Muscle layer of duodenum (tissue), 2 donors: ENCODE data around the gene RMDN2.

ENCODE experiments used
- H3K27ac ChIP-seq: one replicate; pipeline ENCODE4 v1.7.0; 2013; ENCODE audit warnings: mild to moderate bottlenecking, low read length
- H3K27me3 ChIP-seq: one replicate; pipeline ENCODE4 v1.7.0; 2013; ENCODE audit warnings: low read depth, mild to moderate bottlenecking, control low read depth, low read length
- H3K36me3 ChIP-seq, 2 donors: one replicate each; pipeline ENCODE4 v1.7.0; 2013; ENCODE audit warnings: low read length in 2 of 2, control low read depth in 1 of 2, mild to moderate bottlenecking in 1 of 2; ENCODE audit not compliant: insufficient read depth in 2 of 2, control insufficient read depth in 1 of 2
- H3K4me1 ChIP-seq, 2 donors: one replicate each; pipeline ENCODE4 v1.7.0; 2013; ENCODE audit warnings: low read length in 2 of 2, mild to moderate bottlenecking in 2 of 2, control low read depth in 1 of 2, moderate library complexity in 1 of 2; ENCODE audit not compliant: insufficient read depth in 2 of 2, control insufficient read depth in 1 of 2
- H3K4me3 ChIP-seq, 2 donors: one replicate each; pipeline ENCODE4 v1.7.0; 2013; ENCODE audit warnings: low read length in 2 of 2, low read depth in 1 of 2, mild to moderate bottlenecking in 1 of 2
- H3K9me3 ChIP-seq, 2 donors: one replicate each; pipeline ENCODE4 v1.7.0; 2013; ENCODE audit warnings: low read length in 2 of 2, control low read depth in 1 of 2, mild to moderate bottlenecking in 1 of 2; ENCODE audit not compliant: control insufficient read depth in 1 of 2
- donor health status: healthy.

RMDN2 gene

DNA sequence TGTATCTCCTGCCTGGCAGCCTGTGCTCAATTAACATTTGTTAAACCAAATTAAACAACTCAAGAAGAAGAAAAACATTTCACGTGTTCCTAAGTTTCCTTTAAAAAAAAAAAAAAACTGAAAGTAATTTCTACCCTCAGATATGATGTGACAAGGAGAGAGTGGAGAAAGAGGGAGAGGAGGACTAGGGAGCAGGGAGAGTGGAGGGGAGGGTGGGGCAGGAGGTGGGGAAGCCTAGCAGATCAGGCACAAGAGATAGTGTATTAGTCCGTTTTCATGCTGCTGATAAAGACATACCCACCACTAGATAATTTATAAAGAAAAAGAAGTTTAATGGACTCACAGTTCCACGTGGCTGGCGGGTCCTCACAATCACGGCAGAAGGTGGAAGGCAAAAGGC, 104.4 kb downstream of the RMDN2 start:
- Histone ChIP-seq H3K4me3 (no peak overlapping the region), H3K36me3 (no peaks in the 10 kb centered on the region), H3K4me1 (no peaks in the 10 kb centered on the region), H3K27me3 (no peaks in the 10 kb centered on the region), H3K27ac (no peak overlapping the region), H3K9me3 (no peaks in the 10 kb centered on the region)

DNA sequence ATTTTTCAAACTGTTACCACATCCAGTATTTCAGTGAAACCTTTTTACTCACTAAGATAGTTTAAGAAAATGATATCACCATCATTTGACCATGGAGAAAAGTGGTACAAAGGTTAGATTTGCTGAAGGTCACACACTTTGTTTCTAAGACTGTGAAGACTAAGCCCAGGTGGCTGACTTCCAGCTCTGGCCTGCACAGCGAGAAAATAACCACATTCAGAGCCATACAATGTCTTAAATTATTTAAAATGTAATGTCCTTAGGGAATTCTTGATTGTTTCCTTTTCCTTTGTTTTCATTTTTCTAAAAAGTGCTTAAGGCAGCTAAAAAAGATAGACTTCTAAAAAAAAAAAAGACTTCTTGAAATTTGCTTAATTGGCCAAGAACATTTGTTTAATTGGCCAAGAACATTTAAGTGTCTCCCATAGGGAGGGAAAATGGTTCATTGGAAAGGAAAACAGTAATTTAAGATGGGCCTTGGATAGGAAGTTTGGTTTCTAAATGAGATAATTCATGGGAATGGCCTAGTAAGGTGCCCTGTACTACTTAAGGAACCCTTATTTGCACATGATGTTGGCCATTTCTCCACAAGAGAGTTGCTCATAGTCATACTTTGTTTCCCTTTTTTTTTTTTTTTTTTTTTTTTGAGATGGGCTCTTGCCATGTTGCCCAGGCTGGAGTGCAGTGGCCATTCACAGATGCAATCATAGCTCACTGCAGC, 105.7 kb downstream of the RMDN2 start:
- no peaks in the 10 kb centered on the region for H3K27me3 ChIP-seq
- H3K4me3 ChIP-seq, result no peak overlapping the region
- no peak overlapping the region for H3K27ac ChIP-seq
- no peaks in the 10 kb centered on the region for H3K36me3 ChIP-seq
- no peaks in the 10 kb centered on the region for H3K9me3 ChIP-seq
- H3K4me1 ChIP-seq, result no peaks in the 10 kb centered on the region

DNA sequence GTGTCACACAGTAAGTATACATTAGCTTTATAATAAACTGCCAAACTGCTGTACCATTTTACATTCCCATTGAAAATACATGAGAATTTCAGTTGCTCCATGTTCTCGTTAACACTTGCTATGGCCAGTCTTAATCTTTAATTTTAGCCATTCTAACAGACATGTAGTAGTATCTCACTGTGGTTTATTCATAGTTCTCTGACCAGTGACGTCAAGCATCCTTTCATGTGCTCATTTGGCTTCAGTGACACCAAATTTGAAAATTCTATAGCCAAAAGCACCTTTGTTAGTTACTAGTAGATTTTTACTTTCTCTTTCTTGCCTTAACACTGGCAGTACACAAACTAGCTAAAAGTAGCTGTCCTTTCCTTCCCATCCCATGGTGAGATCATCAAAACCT, 107.9 kb downstream of the RMDN2 start:
- Histone ChIP-seq H3K27ac (no peak overlapping the region), H3K4me1 (no peaks in the 10 kb centered on the region), H3K4me3 (no peak overlapping the region), H3K27me3 (no peaks in the 10 kb centered on the region), H3K36me3 (no peaks in the 10 kb centered on the region), H3K9me3 (no peaks in the 10 kb centered on the region)

GRCh38 chr2:38033646-38034045, 108.6 kb downstream of the RMDN2 start:
- Histone ChIP-seq H3K27me3 (no peaks in the 10 kb centered on the region), H3K4me1 (peaks cover 0 to 2% of the 10 kb centered on the region in 2 donors), H3K27ac (no peak overlapping the region), H3K4me3 (no peak overlapping the region), H3K9me3 (no peaks in the 10 kb centered on the region), H3K36me3 (no peaks in the 10 kb centered on the region)

GRCh38 chr2:38035968-38036367, 110.9 kb downstream of the RMDN2 start:
- no peak overlapping the region for H3K27ac ChIP-seq

GRCh38 chr2:38037325-38037724, 112.2 kb downstream of the RMDN2 start:
- H3K36me3 ChIP-seq, result no peaks in the 10 kb centered on the region
- no peaks in the 10 kb centered on the region for H3K27me3 ChIP-seq
- peaks cover 0 to 3% of the 10 kb centered on the region in 2 donors for H3K9me3 ChIP-seq
- peak overlapping the region; percentile 24 for H3K27ac ChIP-seq
- H3K4me1 ChIP-seq, result peaks cover 0 to 4% of the 10 kb centered on the region in 2 donors
- peak overlapping the region in 1 of 2 donors; percentile 59 for H3K4me3 ChIP-seq

More at GRCh38 chr2:38035968-38036367, 110.9 kb downstream of the RMDN2 start:
- no peak overlapping the region for H3K4me3 ChIP-seq
- H3K9me3 ChIP-seq, result peaks cover 0 to 3% of the 10 kb centered on the region in 2 donors
- peaks cover 0 to 4% of the 10 kb centered on the region in 2 donors for H3K4me1 ChIP-seq
- no peaks in the 10 kb centered on the region for H3K27me3 ChIP-seq
- H3K36me3 ChIP-seq, result no peaks in the 10 kb centered on the region

DNA sequence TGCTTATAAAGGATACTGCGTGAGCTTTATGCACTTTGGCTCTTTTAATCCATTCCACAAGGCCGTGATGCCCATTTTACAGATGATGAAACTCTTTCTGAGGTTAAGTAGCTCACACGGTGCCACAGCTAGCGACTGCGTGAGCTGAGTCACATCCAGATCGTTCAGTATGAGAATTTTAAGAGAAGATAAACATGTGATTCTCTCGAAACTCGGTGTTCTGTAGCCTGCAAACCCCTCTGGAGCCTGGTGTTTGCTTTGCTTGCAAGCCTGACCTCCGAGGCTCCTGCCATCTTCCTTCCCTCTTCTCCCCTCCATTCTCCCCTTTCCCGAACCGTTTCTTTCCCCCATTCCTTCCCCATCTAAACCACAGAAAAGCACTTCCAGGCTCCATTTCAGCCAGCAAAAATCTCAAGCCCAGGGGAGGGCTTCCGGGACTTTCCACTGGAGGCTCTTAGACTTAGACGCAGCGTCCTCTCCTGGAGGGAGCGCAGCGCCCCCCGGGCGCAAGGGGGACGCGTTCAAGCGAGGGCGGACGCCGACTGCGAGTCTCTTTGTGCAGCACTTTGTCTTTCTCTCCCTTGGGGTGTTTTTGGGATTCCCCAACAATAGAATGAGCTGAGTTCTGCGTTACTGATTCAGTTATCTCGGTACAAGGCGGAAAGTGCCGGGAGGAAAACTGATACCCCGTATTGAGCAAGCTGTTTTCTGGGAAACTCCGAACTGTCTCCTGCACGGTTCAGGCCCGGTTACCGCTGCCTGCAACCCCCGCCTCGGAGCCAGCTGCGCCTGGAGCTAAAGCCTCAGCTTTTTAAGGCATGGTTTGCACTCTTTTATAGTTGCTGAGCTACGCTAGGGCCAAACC, 112.9 kb downstream of the RMDN2 start:
- Histone ChIP-seq H3K4me1 (peaks cover 0 to 4% of the 10 kb centered on the region in 2 donors), H3K4me3 (peak overlapping the region; percentile 41 to 59), H3K9me3 (peaks cover 0 to 3% of the 10 kb centered on the region in 2 donors), H3K27ac (peak overlapping the region; percentile 24), H3K36me3 (no peaks in the 10 kb centered on the region), H3K27me3 (no peaks in the 10 kb centered on the region)

DNA sequence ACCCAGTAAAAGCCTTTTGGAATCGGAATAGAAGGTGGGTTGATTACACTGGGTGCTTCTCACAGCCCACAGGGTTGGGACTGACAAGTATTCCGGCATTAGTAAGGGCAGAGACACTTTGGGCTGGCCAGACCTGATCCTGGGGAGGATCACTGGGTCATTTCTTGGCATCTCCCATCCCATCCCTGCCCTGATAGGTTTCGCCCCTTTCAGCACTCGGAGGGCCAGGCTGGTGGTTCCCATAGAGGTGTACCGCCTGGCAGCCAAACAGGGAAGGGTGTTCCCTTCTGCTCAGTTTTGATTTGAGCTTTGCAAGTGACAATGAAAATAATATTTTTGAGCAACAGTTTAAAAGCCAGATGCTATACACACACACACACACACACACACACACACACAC, 113.6 kb downstream of the RMDN2 start:
- Histone ChIP-seq H3K36me3 (no peaks in the 10 kb centered on the region), H3K9me3 (peaks cover 0 to 3% of the 10 kb centered on the region in 2 donors), H3K27me3 (no peaks in the 10 kb centered on the region), H3K4me1 (peaks cover 0 to 4% of the 10 kb centered on the region in 2 donors), H3K27ac (no peak overlapping the region), H3K4me3 (peak overlapping the region in 1 of 2 donors; percentile 59)

DNA sequence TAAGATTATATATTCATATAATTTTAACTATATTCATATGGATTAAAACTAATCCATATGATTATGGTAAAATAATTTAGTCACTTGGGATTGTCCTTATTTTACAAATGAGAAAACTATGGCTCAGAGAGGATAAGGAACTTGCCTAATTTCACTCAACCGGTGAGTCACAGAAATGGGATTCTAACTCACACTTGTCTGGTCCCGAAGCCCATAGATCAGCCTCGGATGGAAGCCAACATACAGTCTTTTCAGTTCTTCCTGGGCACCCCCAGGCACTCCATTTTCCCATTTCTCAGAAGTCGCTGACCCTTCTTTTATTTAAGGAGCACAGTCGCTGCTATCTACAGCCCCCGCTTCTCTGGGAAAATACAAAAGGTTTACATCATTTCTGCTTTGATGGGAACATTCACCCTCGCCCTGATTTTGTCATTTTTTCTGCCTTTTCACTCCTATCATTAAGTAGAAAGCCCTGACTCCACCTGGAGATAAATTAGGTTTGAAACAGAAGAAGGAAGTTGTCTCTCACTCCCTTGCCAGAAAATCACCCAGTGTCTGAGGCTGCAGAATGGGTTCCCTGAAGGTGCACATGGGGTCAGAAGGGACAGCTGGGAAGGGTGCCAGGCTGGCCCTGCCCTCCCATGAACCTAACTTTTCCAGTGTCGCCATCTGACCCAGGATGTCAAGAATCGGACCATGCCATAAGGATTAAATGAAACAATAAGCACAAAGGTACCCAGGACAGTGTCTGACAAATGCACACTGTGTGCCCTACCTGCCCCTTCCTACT, 114.2 kb downstream of the RMDN2 start:
- peaks cover 0 to 3% of the 10 kb centered on the region in 2 donors for H3K9me3 ChIP-seq
- H3K27me3 ChIP-seq, result no peaks in the 10 kb centered on the region
- H3K27ac ChIP-seq, result no peak overlapping the region
- no peak overlapping the region for H3K4me3 ChIP-seq
- no peaks in the 10 kb centered on the region for H3K36me3 ChIP-seq
- H3K4me1 ChIP-seq, result peaks cover 0 to 4% of the 10 kb centered on the region in 2 donors

GRCh38 chr2:38045811-38046210, 120.7 kb downstream of the RMDN2 start:
- Histone ChIP-seq H3K4me3 (no peak overlapping the region), H3K4me1 (no peaks in the 10 kb centered on the region), H3K36me3 (no peaks in the 10 kb centered on the region), H3K9me3 (no peaks in the 10 kb centered on the region), H3K27me3 (no peaks in the 10 kb centered on the region), H3K27ac (no peak overlapping the region)

DNA sequence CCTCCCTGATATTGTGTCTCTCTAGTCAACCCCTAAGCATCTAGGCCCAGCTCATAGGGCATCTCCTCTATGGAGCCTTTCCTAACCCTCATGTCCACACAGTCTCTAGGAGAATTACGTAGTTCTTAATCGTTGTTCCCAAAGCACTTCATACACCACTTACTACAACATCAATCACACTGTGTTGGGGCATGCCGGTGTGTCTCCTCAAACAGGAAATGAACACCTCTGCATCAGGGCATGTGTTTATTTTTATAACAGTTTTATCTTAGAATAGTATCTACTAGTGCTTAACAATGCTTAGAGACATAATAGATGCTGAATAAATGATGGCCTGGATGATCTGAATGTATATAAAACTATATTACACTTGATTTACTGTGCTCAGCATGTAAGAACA, 131.1 kb downstream of the RMDN2 start:
- Histone ChIP-seq H3K36me3 (no peaks in the 10 kb centered on the region), H3K27me3 (no peaks in the 10 kb centered on the region), H3K27ac (no peak overlapping the region), H3K4me1 (no peaks in the 10 kb centered on the region), H3K4me3 (no peak overlapping the region), H3K9me3 (no peaks in the 10 kb centered on the region)
